ENCODE measurements around the gene LMO7. TPM values are rescaled to one million over a fixed set of nuclear protein-coding genes. Genes with fewer than 3 reads are reported as not detected.

The LMO7 gene
- total and polyA plus RNA-seq, 2 experiments from 2014 or later, result 47.2 to 105 TPM

- Histone ChIP-seq H3K79me2 (peaks cover 2% of the 10 kb centered on the region), H2AFZ (no peak overlapping the region), H3K4me1 (ENCODE audit: insufficient read depth) (no peaks in the 10 kb centered on the region), H4K20me1 (ENCODE audit: insufficient read depth, poor library complexity, severe bottlenecking) (no peaks in the 10 kb centered on the region), H3K36me3 (replicated peaks; ENCODE audit: insufficient read depth, low read depth) (no peaks in the 10 kb centered on the region), H3K9me3 (ENCODE audit: low read depth) (no peaks in the 10 kb centered on the region), H3K4me3 (no peak overlapping the region), H3K9me2 (replicated peaks; ENCODE audit: insufficient read depth) (no peaks in the 10 kb centered on the region), H3K27ac (no peak overlapping the region), H3K27me3 (no peaks in the 10 kb centered on the region), H3K4me2 (no peak overlapping the region)
- TF ChIP-seq EZH2 (IDR thresholded peaks at IDR 0.05; ENCODE audit: borderline replicate concordance) (no peak), EZH2phosphoT487 (IDR thresholded peaks at IDR 0.05; ENCODE audit: low read depth, severe bottlenecking, unreplicated experiment) (no peak), CTCF (IDR thresholded peaks at IDR 0.05; ENCODE audit: poor library complexity) (no peak)
- DNase-seq (ENCODE audit: low spot score), result no peak
- 83% methylated on average over 4 of the region's 4 CpGs for WGBS (ENCODE audit: low lambda C conversion rate, missing lambda C conversion rate)
Observed at GRCh38 chr13:75836441-75836840, 200.3 kb downstream of the LMO7 start.

- Histone ChIP-seq H3K36me3 (replicated peaks; ENCODE audit: insufficient read depth, low read depth) (peaks cover 3% of the 10 kb centered on the region), H4K20me1 (ENCODE audit: insufficient read depth, poor library complexity, severe bottlenecking) (no peaks in the 10 kb centered on the region), H3K4me2 (no peak overlapping the region), H3K27ac (no peak overlapping the region), H3K9me3 (ENCODE audit: low read depth) (peaks cover 4% of the 10 kb centered on the region), H2AFZ (no peak overlapping the region), H3K4me1 (ENCODE audit: insufficient read depth) (no peaks in the 10 kb centered on the region), H3K4me3 (no peak overlapping the region), H3K27me3 (no peaks in the 10 kb centered on the region), H3K9me2 (replicated peaks; ENCODE audit: insufficient read depth) (no peaks in the 10 kb centered on the region), H3K79me2 (no peaks in the 10 kb centered on the region)
- TF ChIP-seq EZH2 (IDR thresholded peaks at IDR 0.05; ENCODE audit: borderline replicate concordance) (no peak), CTCF (IDR thresholded peaks at IDR 0.05; ENCODE audit: poor library complexity) (no peak), EZH2phosphoT487 (IDR thresholded peaks at IDR 0.05; ENCODE audit: low read depth, severe bottlenecking, unreplicated experiment) (no peak)
- no peak for DNase-seq (ENCODE audit: low spot score)
- WGBS (ENCODE audit: low lambda C conversion rate, missing lambda C conversion rate), result 97% methylated on average over 6 of the region's 6 CpGs
Observed at GRCh38 chr13:75838366-75839005, 202.4 kb downstream of the LMO7 start.

GRCh38 chr13:75839406-75839805, 203.3 kb downstream of the LMO7 start:
- Histone ChIP-seq H3K36me3 (replicated peaks; ENCODE audit: insufficient read depth, low read depth) (peaks cover 3% of the 10 kb centered on the region), H3K4me3 (no peak overlapping the region), H3K4me1 (ENCODE audit: insufficient read depth) (no peaks in the 10 kb centered on the region), H3K9me3 (ENCODE audit: low read depth) (peaks cover 4% of the 10 kb centered on the region), H3K27ac (no peak overlapping the region), H3K4me2 (no peak overlapping the region), H4K20me1 (ENCODE audit: insufficient read depth, poor library complexity, severe bottlenecking) (no peaks in the 10 kb centered on the region), H3K27me3 (no peaks in the 10 kb centered on the region), H3K79me2 (no peaks in the 10 kb centered on the region), H2AFZ (no peak overlapping the region), H3K9me2 (replicated peaks; ENCODE audit: insufficient read depth) (no peaks in the 10 kb centered on the region)
- 94% methylated on average over 2 of the region's 2 CpGs for WGBS (ENCODE audit: low lambda C conversion rate, missing lambda C conversion rate)
- TF ChIP-seq EZH2phosphoT487 (IDR thresholded peaks at IDR 0.05; ENCODE audit: low read depth, severe bottlenecking, unreplicated experiment) (no peak), CTCF (IDR thresholded peaks at IDR 0.05; ENCODE audit: poor library complexity) (no peak), EZH2 (IDR thresholded peaks at IDR 0.05; ENCODE audit: borderline replicate concordance) (no peak)
- DNase-seq (ENCODE audit: low spot score), result no peak
